ENCODE results near the gene EML4. TPM values are rescaled to one million over a fixed set of nuclear protein-coding genes. Genes with fewer than 3 reads are reported as not detected.
A peak's percentile ranks its signal among the peaks of the same experiment; 100 is the strongest.
"Not testable (repeated sequence)": the region's sequence is repeated elsewhere in the genome, so short reads cannot be mapped to it uniquely, and the experiment has no call there.

Gene EML4
- total RNA-seq, 1 donor, result 88.1 TPM

- no peak for DNase-seq (ENCODE audit: low read depth)
- H3K4me3 ChIP-seq (ENCODE audit: low read depth, low read length), result no peak overlapping the region
- TF ChIP-seq CTCF (IDR thresholded peaks at IDR 0.05; ENCODE audit: insufficient read depth, low read depth, low read length), result no peak
These were observed 165.1 kb downstream of the EML4 start for GRCh38 chr2:42334220-42334619.

DNA sequence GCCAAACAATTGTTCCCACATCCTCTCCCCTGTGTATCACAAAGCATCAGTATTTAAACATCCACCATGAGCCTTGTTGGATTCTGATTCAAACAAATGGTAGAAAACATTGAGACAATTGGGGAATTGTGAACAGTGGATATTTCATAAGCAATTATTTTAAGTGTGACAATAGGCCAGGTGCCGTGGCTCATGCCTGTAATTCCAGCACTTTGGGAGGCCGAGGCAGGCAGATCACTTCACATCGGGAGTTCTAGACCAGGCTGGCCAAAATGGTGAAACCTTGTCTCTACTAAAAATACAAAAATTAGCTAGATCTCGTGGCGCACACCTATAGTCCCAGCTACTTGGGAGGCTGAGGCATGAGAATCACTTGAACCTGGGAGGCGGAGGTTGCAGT, 165.7 kb downstream of the EML4 start:
- DNase-seq (ENCODE audit: low read depth); H3K4me3 ChIP-seq (ENCODE audit: low read depth, low read length): not testable (repeated sequence)

- H3K4me3 ChIP-seq (ENCODE audit: low read depth, low read length), result no peak overlapping the region
- DNase-seq (ENCODE audit: low read depth), result no peak
- no peak for TF ChIP-seq CTCF (IDR thresholded peaks at IDR 0.05; ENCODE audit: insufficient read depth, low read depth, low read length)
These were observed 166.5 kb downstream of the EML4 start for GRCh38 chr2:42335514-42336104.

GRCh38 chr2:42336361-42336965, 167.3 kb downstream of the EML4 start:
- TF ChIP-seq CTCF (IDR thresholded peaks at IDR 0.05; ENCODE audit: insufficient read depth, low read depth, low read length), result no peak
- DNase-seq (ENCODE audit: low read depth), result no peak
- H3K4me3 ChIP-seq (ENCODE audit: low read depth, low read length), result no peak overlapping the region

- no peak for DNase-seq (ENCODE audit: low read depth)
- peak; percentile 17 for TF ChIP-seq CTCF (IDR thresholded peaks at IDR 0.05; ENCODE audit: insufficient read depth, low read depth, low read length)
- H3K4me3 ChIP-seq (ENCODE audit: low read depth, low read length), result no peak overlapping the region
These were observed 168.2 kb downstream of the EML4 start for GRCh38 chr2:42337356-42337820.

- no peak for TF ChIP-seq CTCF (IDR thresholded peaks at IDR 0.05; ENCODE audit: insufficient read depth, low read depth, low read length)
- DNase-seq (ENCODE audit: low read depth), result no peak
- H3K4me3 ChIP-seq (ENCODE audit: low read depth, low read length), result no peak overlapping the region
These were observed 168.9 kb downstream of the EML4 start for GRCh38 chr2:42337846-42338566.

- no peak for TF ChIP-seq CTCF (IDR thresholded peaks at IDR 0.05; ENCODE audit: insufficient read depth, low read depth, low read length)
- no peak for DNase-seq (ENCODE audit: low read depth)
- no peak overlapping the region for H3K4me3 ChIP-seq (ENCODE audit: low read depth, low read length)
These were observed 169.5 kb downstream of the EML4 start for GRCh38 chr2:42338567-42339190.
